Measurements from ENCODE around the gene SLC35G2.
"Not testable (repeated sequence)": the region's sequence is repeated elsewhere in the genome, so short reads cannot be mapped to it uniquely, and the experiment has no call there.

Gene SLC35G2

DNA sequence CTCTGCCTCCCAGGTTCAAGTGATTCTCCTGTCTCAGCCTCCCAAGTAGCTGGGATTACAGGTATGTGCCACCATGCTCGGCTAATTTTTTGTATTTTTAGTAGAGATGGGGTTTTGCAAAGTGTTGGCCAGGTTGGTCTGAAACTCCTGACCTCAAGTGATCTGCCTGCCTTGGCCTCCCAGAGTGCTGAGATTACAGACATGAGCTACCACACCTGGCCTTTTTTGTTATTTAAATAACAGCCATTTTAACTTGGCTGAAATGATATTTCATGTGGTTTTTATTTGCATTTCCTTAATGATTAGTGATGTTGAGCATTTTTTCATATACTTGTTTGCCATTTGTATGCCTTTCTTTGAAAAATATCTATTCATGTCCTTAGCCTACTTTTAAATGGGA lies 78.2 kb downstream of the SLC35G2 start:
- not testable (repeated sequence) for H2AK5ac ChIP-seq (ENCODE audit: low read length); H3K18ac ChIP-seq (ENCODE audit: low read length); H3K4ac ChIP-seq (ENCODE audit: low read depth, low read length); H4K5ac ChIP-seq (ENCODE audit: low read length); H2BK5ac ChIP-seq (ENCODE audit: low read length); H3K23ac ChIP-seq (ENCODE audit: low read length); H3K4me1 ChIP-seq (ENCODE audit: control insufficient read depth, low read depth, low read length); H3K27me3 ChIP-seq (ENCODE audit: insufficient read depth, low read length, poor library complexity); H3K9ac ChIP-seq (ENCODE audit: low read length); H4K8ac ChIP-seq (ENCODE audit: low read depth, low read length); H3K27ac ChIP-seq (ENCODE audit: low read depth, low read length); H3K4me3 ChIP-seq (ENCODE audit: low read length); H3K4me2 ChIP-seq (ENCODE audit: low read length); DNase-seq; H3K79me1 ChIP-seq (ENCODE audit: low read length); H3K56ac ChIP-seq (ENCODE audit: low read length); H3K36me3 ChIP-seq (ENCODE audit: control insufficient read depth, insufficient read depth, low read length); H2BK15ac ChIP-seq (replicated peaks; ENCODE audit: low read depth); H2BK120ac ChIP-seq (ENCODE audit: low read depth, low read length)
- WGBS (ENCODE audit: extremely low coverage, insufficient coverage, low lambda C conversion rate): no CpG with 5 or more reads among the region's 1 CpG
- peaks cover 28% of the 10 kb centered on the region for H3K79me2 ChIP-seq (ENCODE audit: control insufficient read depth, insufficient read depth, low read length)

GRCh38 chr3:136898549-136898948 lies 79.6 kb downstream of the SLC35G2 start:
- DNase-seq: no peak
- no peak overlapping the region for H2BK5ac ChIP-seq (ENCODE audit: low read length)
- no peak overlapping the region for H4K5ac ChIP-seq (ENCODE audit: low read length)
- peaks cover 4% of the 10 kb centered on the region for H3K4me1 ChIP-seq (ENCODE audit: control insufficient read depth, low read depth, low read length)
- no peak overlapping the region for H3K18ac ChIP-seq (ENCODE audit: low read length)
- no peak overlapping the region for H3K23ac ChIP-seq (ENCODE audit: low read length)
- no CpG with 5 or more reads among the region's 4 CpGs for WGBS (ENCODE audit: extremely low coverage, insufficient coverage, low lambda C conversion rate)
- no peak overlapping the region for H3K4me3 ChIP-seq (ENCODE audit: low read length)
- H3K79me2 ChIP-seq (ENCODE audit: control insufficient read depth, insufficient read depth, low read length): peaks cover 25% of the 10 kb centered on the region
- no peak overlapping the region for H3K4me2 ChIP-seq (ENCODE audit: low read length)
- no peak overlapping the region for H3K27ac ChIP-seq (ENCODE audit: low read depth, low read length)
- no peak overlapping the region for H2AK5ac ChIP-seq (ENCODE audit: low read length)
- H3K4ac ChIP-seq (ENCODE audit: low read depth, low read length): no peak overlapping the region
- H3K27me3 ChIP-seq (ENCODE audit: insufficient read depth, low read length, poor library complexity): no peaks in the 10 kb centered on the region
- H2BK120ac ChIP-seq (ENCODE audit: low read depth, low read length): no peak overlapping the region
- no peak overlapping the region for H3K56ac ChIP-seq (ENCODE audit: low read length)
- H2BK15ac ChIP-seq (replicated peaks; ENCODE audit: low read depth): no peak overlapping the region
- H3K9ac ChIP-seq (ENCODE audit: low read length): no peak overlapping the region
- peaks cover 4% of the 10 kb centered on the region for H3K79me1 ChIP-seq (ENCODE audit: low read length)
- H3K36me3 ChIP-seq (ENCODE audit: control insufficient read depth, insufficient read depth, low read length): no peaks in the 10 kb centered on the region
- no peak overlapping the region for H4K8ac ChIP-seq (ENCODE audit: low read depth, low read length)

DNA sequence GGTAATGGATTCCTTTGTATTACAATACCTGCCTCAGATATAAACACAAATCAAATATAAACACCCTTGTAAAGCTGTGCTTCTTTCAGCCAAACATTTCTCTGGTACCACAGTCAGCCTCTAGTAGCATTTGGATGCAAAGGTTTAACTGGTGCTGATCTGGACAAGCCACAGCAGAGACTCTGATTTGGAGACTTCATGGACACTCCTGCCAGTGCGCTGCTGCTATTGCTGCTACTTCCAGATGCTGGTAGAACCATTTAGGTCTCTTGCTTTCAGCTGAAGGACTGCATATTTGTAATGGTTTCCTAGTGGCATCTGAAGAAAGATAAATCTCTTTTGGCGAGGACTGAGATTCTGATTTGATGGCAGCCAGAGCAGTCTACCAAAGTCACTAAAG lies 80.0 kb downstream of the SLC35G2 start:
- no peaks in the 10 kb centered on the region for H3K36me3 ChIP-seq (ENCODE audit: control insufficient read depth, insufficient read depth, low read length)
- WGBS (ENCODE audit: extremely low coverage, insufficient coverage, low lambda C conversion rate): no CpG with 5 or more reads among the region's 2 CpGs
- H2BK5ac ChIP-seq (ENCODE audit: low read length): no peak overlapping the region
- H3K9ac ChIP-seq (ENCODE audit: low read length): no peak overlapping the region
- no peak overlapping the region for H3K56ac ChIP-seq (ENCODE audit: low read length)
- no peak overlapping the region for H3K4me3 ChIP-seq (ENCODE audit: low read length)
- no peak overlapping the region for H2BK120ac ChIP-seq (ENCODE audit: low read depth, low read length)
- peak; percentile 25 for DNase-seq
- peaks cover 1% of the 10 kb centered on the region for H3K4me1 ChIP-seq (ENCODE audit: control insufficient read depth, low read depth, low read length)
- H3K79me1 ChIP-seq (ENCODE audit: low read length): peaks cover 4% of the 10 kb centered on the region
- no peak overlapping the region for H3K4ac ChIP-seq (ENCODE audit: low read depth, low read length)
- H3K23ac ChIP-seq (ENCODE audit: low read length): no peak overlapping the region
- H3K27me3 ChIP-seq (ENCODE audit: insufficient read depth, low read length, poor library complexity): no peaks in the 10 kb centered on the region
- H3K27ac ChIP-seq (ENCODE audit: low read depth, low read length): no peak overlapping the region
- H3K4me2 ChIP-seq (ENCODE audit: low read length): no peak overlapping the region
- no peak overlapping the region for H4K5ac ChIP-seq (ENCODE audit: low read length)
- no peak overlapping the region for H3K18ac ChIP-seq (ENCODE audit: low read length)
- no peak overlapping the region for H2BK15ac ChIP-seq (replicated peaks; ENCODE audit: low read depth)
- H4K8ac ChIP-seq (ENCODE audit: low read depth, low read length): no peak overlapping the region
- peaks cover 23% of the 10 kb centered on the region for H3K79me2 ChIP-seq (ENCODE audit: control insufficient read depth, insufficient read depth, low read length)
- H2AK5ac ChIP-seq (ENCODE audit: low read length): no peak overlapping the region

GRCh38 chr3:136899622-136900158 lies 80.8 kb downstream of the SLC35G2 start:
- no peak overlapping the region for H2AK5ac ChIP-seq (ENCODE audit: low read length)
- H3K27me3 ChIP-seq (ENCODE audit: insufficient read depth, low read length, poor library complexity): no peaks in the 10 kb centered on the region
- no peak overlapping the region for H3K27ac ChIP-seq (ENCODE audit: low read depth, low read length)
- peaks cover 2% of the 10 kb centered on the region for H3K79me1 ChIP-seq (ENCODE audit: low read length)
- no peak overlapping the region for H2BK15ac ChIP-seq (replicated peaks; ENCODE audit: low read depth)
- no peak overlapping the region for H3K23ac ChIP-seq (ENCODE audit: low read length)
- H3K18ac ChIP-seq (ENCODE audit: low read length): no peak overlapping the region
- H3K36me3 ChIP-seq (ENCODE audit: control insufficient read depth, insufficient read depth, low read length): no peaks in the 10 kb centered on the region
- H4K8ac ChIP-seq (ENCODE audit: low read depth, low read length): no peak overlapping the region
- peaks cover 21% of the 10 kb centered on the region for H3K79me2 ChIP-seq (ENCODE audit: control insufficient read depth, insufficient read depth, low read length)
- H2BK120ac ChIP-seq (ENCODE audit: low read depth, low read length): no peak overlapping the region
- no peak overlapping the region for H3K56ac ChIP-seq (ENCODE audit: low read length)
- H3K4me1 ChIP-seq (ENCODE audit: control insufficient read depth, low read depth, low read length): no peaks in the 10 kb centered on the region
- H3K4ac ChIP-seq (ENCODE audit: low read depth, low read length): no peak overlapping the region
- H3K9ac ChIP-seq (ENCODE audit: low read length): no peak overlapping the region
- WGBS (ENCODE audit: extremely low coverage, insufficient coverage, low lambda C conversion rate): no CpG with 5 or more reads among the region's 2 CpGs
- H3K4me2 ChIP-seq (ENCODE audit: low read length): no peak overlapping the region
- H4K5ac ChIP-seq (ENCODE audit: low read length): no peak overlapping the region
- DNase-seq: peak; percentile 71
- H3K4me3 ChIP-seq (ENCODE audit: low read length): no peak overlapping the region
- no peak overlapping the region for H2BK5ac ChIP-seq (ENCODE audit: low read length)

DNA sequence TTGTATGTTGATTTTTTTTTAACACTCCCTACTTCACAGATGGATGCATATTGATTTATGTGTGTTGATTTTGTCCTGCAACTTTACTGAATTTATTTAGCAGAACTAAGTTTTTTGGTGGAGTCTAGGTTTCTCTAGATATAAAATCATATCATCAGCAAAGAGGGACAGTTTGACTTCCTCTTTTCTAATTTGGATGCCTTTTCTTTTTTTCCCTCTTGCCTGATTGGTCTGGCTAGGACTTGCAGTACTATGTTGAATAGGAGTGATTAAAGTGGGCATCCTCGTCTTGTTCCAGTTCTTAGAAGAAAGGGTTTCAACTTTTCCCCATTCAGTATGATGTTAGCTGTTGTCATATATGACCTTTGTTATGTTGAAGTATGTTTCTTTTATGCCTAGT lies 81.8 kb downstream of the SLC35G2 start:
- H3K56ac ChIP-seq (ENCODE audit: low read length); H3K18ac ChIP-seq (ENCODE audit: low read length); H3K4me1 ChIP-seq (ENCODE audit: control insufficient read depth, low read depth, low read length); H2BK5ac ChIP-seq (ENCODE audit: low read length); H3K36me3 ChIP-seq (ENCODE audit: control insufficient read depth, insufficient read depth, low read length); H3K4me3 ChIP-seq (ENCODE audit: low read length); H2BK120ac ChIP-seq (ENCODE audit: low read depth, low read length); H3K4me2 ChIP-seq (ENCODE audit: low read length); H4K5ac ChIP-seq (ENCODE audit: low read length); H3K23ac ChIP-seq (ENCODE audit: low read length); H2BK15ac ChIP-seq (replicated peaks; ENCODE audit: low read depth); H3K79me1 ChIP-seq (ENCODE audit: low read length); DNase-seq; H3K9ac ChIP-seq (ENCODE audit: low read length); H3K4ac ChIP-seq (ENCODE audit: low read depth, low read length); H3K27ac ChIP-seq (ENCODE audit: low read depth, low read length); H2AK5ac ChIP-seq (ENCODE audit: low read length); H3K27me3 ChIP-seq (ENCODE audit: insufficient read depth, low read length, poor library complexity); H4K8ac ChIP-seq (ENCODE audit: low read depth, low read length): not testable (repeated sequence)
- peaks cover 29% of the 10 kb centered on the region for H3K79me2 ChIP-seq (ENCODE audit: control insufficient read depth, insufficient read depth, low read length)
- no CpG with 5 or more reads among the region's 1 CpG for WGBS (ENCODE audit: extremely low coverage, insufficient coverage, low lambda C conversion rate)

GRCh38 chr3:136901391-136901790 lies 82.5 kb downstream of the SLC35G2 start:
- no CpG with 5 or more reads among the region's 3 CpGs for WGBS (ENCODE audit: extremely low coverage, insufficient coverage, low lambda C conversion rate)
- no peaks in the 10 kb centered on the region for H3K27me3 ChIP-seq (ENCODE audit: insufficient read depth, low read length, poor library complexity)
- H3K36me3 ChIP-seq (ENCODE audit: control insufficient read depth, insufficient read depth, low read length): no peaks in the 10 kb centered on the region
- H3K4me1 ChIP-seq (ENCODE audit: control insufficient read depth, low read depth, low read length): no peaks in the 10 kb centered on the region
- no peak overlapping the region for H3K9ac ChIP-seq (ENCODE audit: low read length)
- H2AK5ac ChIP-seq (ENCODE audit: low read length): no peak overlapping the region
- no peak overlapping the region for H3K18ac ChIP-seq (ENCODE audit: low read length)
- H2BK5ac ChIP-seq (ENCODE audit: low read length): no peak overlapping the region
- H3K4me2 ChIP-seq (ENCODE audit: low read length): no peak overlapping the region
- no peak overlapping the region for H3K27ac ChIP-seq (ENCODE audit: low read depth, low read length)
- no peak overlapping the region for H2BK15ac ChIP-seq (replicated peaks; ENCODE audit: low read depth)
- peaks cover 36% of the 10 kb centered on the region for H3K79me2 ChIP-seq (ENCODE audit: control insufficient read depth, insufficient read depth, low read length)
- no peak overlapping the region for H4K5ac ChIP-seq (ENCODE audit: low read length)
- H3K23ac ChIP-seq (ENCODE audit: low read length): no peak overlapping the region
- no peak overlapping the region for H3K4ac ChIP-seq (ENCODE audit: low read depth, low read length)
- peaks cover 7% of the 10 kb centered on the region for H3K79me1 ChIP-seq (ENCODE audit: low read length)
- no peak overlapping the region for H2BK120ac ChIP-seq (ENCODE audit: low read depth, low read length)
- no peak overlapping the region for H4K8ac ChIP-seq (ENCODE audit: low read depth, low read length)
- no peak overlapping the region for H3K4me3 ChIP-seq (ENCODE audit: low read length)
- no peak overlapping the region for H3K56ac ChIP-seq (ENCODE audit: low read length)
- DNase-seq: no peak
